CD4-positive, alpha-beta memory T cell (primary cell): ENCODE data around the gene RALGDS. TPM values are rescaled to one million over a fixed set of nuclear protein-coding genes. Genes with fewer than 3 reads are reported as not detected.

Experiments used
- CTCF ChIA-PET: fragments of 350-600 bp; sonication (Branson Sonifier 250); formaldehyde crosslinking; loops from one replicate; lab custom pipeline; 2021; ENCODE audit warnings: inconsistent platforms; ENCODE audit not compliant: partially characterized antibody; lab: Charles Lee
- POLR2A ChIA-PET: fragments of 350-600 bp; sonication (Branson Sonifier 250); formaldehyde crosslinking; loops from one replicate; lab custom pipeline; 2021; ENCODE audit not compliant: partially characterized antibody; lab: Charles Lee
- DNase-seq, 5 donors: peaks; one replicate each; pipeline versions ENCODE4 v3.0.0 to v3.0.0-alpha.2; 2020 to 2022; ENCODE audit warnings: mixed read lengths in 1 of 5
- H3K27ac ChIP-seq: one replicate; pipeline ENCODE4 v1.7.0; 2013; ENCODE audit warnings: low read depth, low read length
- H3K27me3 ChIP-seq: 2 replicates; pipeline ENCODE4 v1.7.0; 2013; ENCODE audit warnings: mild to moderate bottlenecking, low read length, moderate library complexity; ENCODE audit not compliant: insufficient read depth
- H3K36me3 ChIP-seq: 2 replicates; pipeline ENCODE4 v1.7.0; 2013; ENCODE audit warnings: mild to moderate bottlenecking, low read length, moderate library complexity; ENCODE audit not compliant: insufficient read depth
- H3K4me1 ChIP-seq: 2 replicates; pipeline ENCODE4 v1.7.0; 2013; ENCODE audit warnings: mild to moderate bottlenecking, low read length, moderate library complexity; ENCODE audit not compliant: insufficient read depth
- H3K4me3 ChIP-seq, 2 donors: one replicate each; pipeline ENCODE4 v1.7.0; 2013; ENCODE audit warnings: low read length in 2 of 2, mild to moderate bottlenecking in 1 of 2
- H3K9me3 ChIP-seq, 2 donors: one replicate each; pipeline ENCODE4 v1.7.0; 2013; ENCODE audit warnings: low read length in 2 of 2, control low read depth in 1 of 2; ENCODE audit not compliant: control insufficient read depth in 1 of 2
- H3K27ac Mint-ChIP-seq, 7 donors: one replicate each; pipeline ENCODE4 v1.8.0; 2020 to 2021; ENCODE audit warnings: mixed read lengths in 7 of 7, mild to moderate bottlenecking in 6 of 7, inconsistent platforms in 3 of 7, moderate library complexity in 3 of 7
- H3K27me3 Mint-ChIP-seq, 2 donors: one replicate each; pipeline ENCODE4 v1.8.0; 2020 to 2021; ENCODE audit warnings: mixed read lengths in 2 of 2
- H3K36me3 Mint-ChIP-seq, 2 donors: one replicate each; pipeline ENCODE4 v1.8.0; 2020 to 2021; ENCODE audit warnings: mixed read lengths in 2 of 2, inconsistent platforms in 1 of 2, mild to moderate bottlenecking in 1 of 2
- H3K4me1 Mint-ChIP-seq, 4 donors: one replicate each; pipeline ENCODE4 v1.8.0; 2020 to 2021; ENCODE audit warnings: mixed read lengths in 4 of 4, mild to moderate bottlenecking in 1 of 4
- H3K4me3 Mint-ChIP-seq, 8 donors: one replicate each; pipeline ENCODE4 v1.8.0; 2020 to 2021; ENCODE audit warnings: mixed read lengths in 8 of 8, mild to moderate bottlenecking in 7 of 8, moderate library complexity in 6 of 8, inconsistent platforms in 3 of 8
- H3K9me3 Mint-ChIP-seq, 8 donors: one replicate each; pipeline ENCODE4 v1.8.0; 2020 to 2021; ENCODE audit warnings: mixed read lengths in 8 of 8, mild to moderate bottlenecking in 5 of 8, inconsistent platforms in 3 of 8, moderate library complexity in 1 of 8
- intact Hi-C: fragments of 100-400 bp; cut with micrococcal nuclease; formaldehyde crosslinking; loops from one replicate; pipeline ENCODE4 v1.15.1; 2023
- polyA plus RNA-seq, 2 donors: library from polyadenylated mRNA; unstranded; fragments of 300-500 nt; fragmentation: Illumina TruSeq; gene quantifications; one replicate each; pipeline ENCODE4 v1.2.3, GENCODE V29; 2021
- total RNA-seq, 2 experiments: library from RNA; stranded (reverse); gene quantifications; one replicate each; pipeline ENCODE4 v1.2.3, GENCODE V29; 2021

The RALGDS gene
- total and polyA plus RNA-seq, 4 experiments from 2014 or later = 27.9 to 131 (median 95.2) TPM

DNA sequence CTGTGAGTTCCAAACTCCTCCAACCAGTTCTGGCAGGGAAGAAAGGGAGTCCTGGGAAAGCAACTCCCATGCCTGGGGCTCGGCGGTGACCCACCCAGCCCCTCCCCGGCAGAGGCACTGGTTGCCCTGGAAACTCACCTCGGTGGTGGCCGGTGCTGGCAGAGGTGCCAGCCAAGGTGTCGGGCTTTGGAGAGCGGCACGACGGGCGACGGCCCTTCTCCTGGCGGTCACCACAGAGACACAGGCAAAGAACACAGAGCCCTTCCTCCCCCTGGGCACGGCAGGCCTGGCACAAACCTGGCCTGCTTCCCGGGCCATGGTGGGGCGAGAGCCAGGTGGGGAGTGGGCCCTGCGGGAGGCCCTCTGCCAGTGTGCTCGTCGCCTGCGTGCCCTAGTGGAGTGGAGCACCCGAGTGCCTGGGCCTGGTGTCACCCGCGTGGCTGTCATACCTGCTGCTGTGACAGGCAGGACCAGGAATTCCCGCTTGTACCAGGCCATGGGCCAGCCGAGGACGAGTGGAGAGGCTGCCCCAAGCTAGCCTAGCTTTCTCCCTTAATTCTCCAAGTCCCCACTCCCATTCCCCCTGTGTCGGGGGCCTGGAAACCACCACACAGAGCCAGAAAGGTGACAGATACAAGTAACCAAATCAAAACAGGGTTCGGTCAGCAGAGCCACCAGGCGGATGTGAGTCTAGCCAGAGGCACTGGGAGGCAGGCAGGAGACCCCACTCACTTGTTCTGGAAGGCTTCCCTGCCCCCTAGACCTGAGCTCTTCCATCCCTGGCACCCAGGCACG is 8.2 kb upstream of the RALGDS start:
- Mint-ChIP-seq H3K27ac (peak overlapping the region; percentile 65 to 100 (median 100)), H3K36me3 (peaks cover 0 to 32% of the 10 kb centered on the region in 2 donors), H3K4me3 (peak overlapping the region; percentile 77 to 95 (median 91)), H3K4me1 (peaks cover 45 to 98% (median 79%) of the 10 kb centered on the region in 4 donors), H3K9me3 (peaks cover 0 to 6% (median 0%) of the 10 kb centered on the region in 8 donors), H3K27me3 (no peaks in the 10 kb centered on the region)
- peak overlapping the region; percentile 6 to 94 for H3K4me3 ChIP-seq
- H3K9me3 ChIP-seq = no peaks in the 10 kb centered on the region
- H3K4me1 ChIP-seq = peaks cover 99% of the 10 kb centered on the region
- ChIA-PET CTCF (interaction anchor here (13.5 kb wide), 1 partner anchor 17 kb away, joined by 282 read pairs; no protein-coding TSS in a partner anchor), POLR2A (interaction anchor here (0.8 to 13.2 kb wide), 2 partner anchors 15 to 16 kb away, joined by 3 to 424 read pairs; no protein-coding TSS in a partner anchor)
- H3K27me3 ChIP-seq = no peaks in the 10 kb centered on the region
- H3K27ac ChIP-seq = peak overlapping the region; percentile 100
- peaks cover 5% of the 10 kb centered on the region for H3K36me3 ChIP-seq
- intact Hi-C loops = no loop called here
- DNase-seq = no peak

DNA sequence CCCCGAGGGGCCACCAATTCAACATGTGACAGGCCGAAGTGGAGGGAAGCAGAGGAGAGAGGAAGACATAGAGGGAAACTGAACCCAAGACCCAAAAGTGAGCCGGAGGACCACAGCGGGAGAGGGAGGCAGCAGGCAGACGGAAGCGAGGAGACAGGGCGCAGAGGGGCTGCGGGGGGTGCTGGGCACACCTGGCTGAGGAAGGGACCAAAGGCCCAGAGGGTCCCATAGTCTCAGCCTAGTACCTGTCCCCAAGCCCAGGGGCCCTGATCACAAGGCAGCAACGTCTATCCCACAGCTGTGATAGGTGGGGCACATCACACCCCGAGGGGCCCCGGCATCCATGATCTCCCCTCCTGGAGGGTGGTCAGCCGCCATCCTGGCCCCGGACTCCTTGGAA is 7.1 kb upstream of the RALGDS start:
- H3K9me3 ChIP-seq = no peaks in the 10 kb centered on the region
- H3K4me1 ChIP-seq = peaks cover 97% of the 10 kb centered on the region
- peak overlapping the region in 1 of 2 donors; percentile 21 for H3K4me3 ChIP-seq
- peak overlapping the region in 7 of 8 donors; percentile 28 to 87 (median 77) for H3K4me3 Mint-ChIP-seq
- no peak for DNase-seq
- ChIA-PET POLR2A (interaction anchor here (13.2 kb wide), 1 partner anchor 17 kb away, joined by 424 read pairs; no protein-coding TSS in a partner anchor), CTCF (interaction anchor here (13.5 kb wide), 1 partner anchor 18 kb away, joined by 282 read pairs; no protein-coding TSS in a partner anchor)
- H3K27ac Mint-ChIP-seq = peak overlapping the region; percentile 92 to 100 (median 96)
- peaks cover 45 to 97% (median 77%) of the 10 kb centered on the region in 4 donors for H3K4me1 Mint-ChIP-seq
- H3K36me3 Mint-ChIP-seq = peaks cover 0 to 25% of the 10 kb centered on the region in 2 donors
- H3K36me3 ChIP-seq = peaks cover 5% of the 10 kb centered on the region
- H3K27me3 ChIP-seq = no peaks in the 10 kb centered on the region
- intact Hi-C loops = no loop called here
- no peaks in the 10 kb centered on the region for H3K27me3 Mint-ChIP-seq
- peaks cover 0 to 6% (median 0%) of the 10 kb centered on the region in 8 donors for H3K9me3 Mint-ChIP-seq
- H3K27ac ChIP-seq = peak overlapping the region; percentile 100

DNA sequence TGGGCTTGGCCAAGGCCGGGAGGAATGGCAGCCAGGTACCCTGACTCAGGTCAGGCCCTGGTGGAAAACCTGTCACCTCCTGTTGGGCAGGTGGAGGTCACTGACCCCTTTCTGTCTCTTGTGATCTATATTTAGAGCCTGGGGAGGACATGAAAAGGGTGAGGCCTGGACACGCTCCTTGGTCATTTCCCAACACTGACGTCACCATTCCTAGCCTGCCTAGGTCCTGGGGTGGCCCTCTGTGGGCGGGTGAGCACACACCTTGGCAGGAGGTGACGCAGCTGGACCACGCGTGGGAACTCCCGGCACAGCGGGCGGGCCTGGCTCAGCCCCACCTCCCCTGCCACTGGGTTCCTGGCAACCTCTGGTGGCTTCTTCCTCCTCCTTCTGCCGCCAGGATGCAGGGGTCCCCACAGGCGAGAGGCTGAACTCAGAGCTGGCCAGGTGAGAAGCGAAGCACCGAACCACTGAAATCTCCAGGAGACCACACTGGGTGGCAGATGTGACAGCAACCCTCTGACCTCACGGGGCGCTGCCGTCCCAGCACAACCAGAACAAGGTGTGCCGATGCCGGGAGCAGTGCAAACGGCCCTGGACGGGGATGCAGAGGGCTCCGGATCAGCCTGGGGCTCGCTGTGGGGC is 6.4 kb upstream of the RALGDS start:
- H3K4me1 Mint-ChIP-seq = peaks cover 45 to 92% (median 75%) of the 10 kb centered on the region in 4 donors
- H3K27me3 ChIP-seq = no peaks in the 10 kb centered on the region
- H3K27ac ChIP-seq = peak overlapping the region; percentile 100
- no peak overlapping the region for H3K4me3 ChIP-seq
- ChIA-PET CTCF (interaction anchor here (13.5 kb wide), 1 partner anchor 18 kb away, joined by 282 read pairs; no protein-coding TSS in a partner anchor), POLR2A (interaction anchor here (0.6 to 13.2 kb wide), 2 partner anchors 18 to 52 kb away, joined by 3 to 424 read pairs; no protein-coding TSS in a partner anchor)
- intact Hi-C loops = no loop called here
- peaks cover 0 to 25% of the 10 kb centered on the region in 2 donors for H3K36me3 Mint-ChIP-seq
- DNase-seq = peak; percentile 56 to 82 (median 67)
- peak overlapping the region; percentile 48 to 87 (median 76) for H3K4me3 Mint-ChIP-seq
- no peaks in the 10 kb centered on the region for H3K27me3 Mint-ChIP-seq
- H3K9me3 ChIP-seq = no peaks in the 10 kb centered on the region
- H3K4me1 ChIP-seq = peaks cover 97% of the 10 kb centered on the region
- H3K9me3 Mint-ChIP-seq = peaks cover 0 to 6% (median 0%) of the 10 kb centered on the region in 8 donors
- peaks cover 5% of the 10 kb centered on the region for H3K36me3 ChIP-seq
- H3K27ac Mint-ChIP-seq = peak overlapping the region; percentile 92 to 100 (median 96)

DNA sequence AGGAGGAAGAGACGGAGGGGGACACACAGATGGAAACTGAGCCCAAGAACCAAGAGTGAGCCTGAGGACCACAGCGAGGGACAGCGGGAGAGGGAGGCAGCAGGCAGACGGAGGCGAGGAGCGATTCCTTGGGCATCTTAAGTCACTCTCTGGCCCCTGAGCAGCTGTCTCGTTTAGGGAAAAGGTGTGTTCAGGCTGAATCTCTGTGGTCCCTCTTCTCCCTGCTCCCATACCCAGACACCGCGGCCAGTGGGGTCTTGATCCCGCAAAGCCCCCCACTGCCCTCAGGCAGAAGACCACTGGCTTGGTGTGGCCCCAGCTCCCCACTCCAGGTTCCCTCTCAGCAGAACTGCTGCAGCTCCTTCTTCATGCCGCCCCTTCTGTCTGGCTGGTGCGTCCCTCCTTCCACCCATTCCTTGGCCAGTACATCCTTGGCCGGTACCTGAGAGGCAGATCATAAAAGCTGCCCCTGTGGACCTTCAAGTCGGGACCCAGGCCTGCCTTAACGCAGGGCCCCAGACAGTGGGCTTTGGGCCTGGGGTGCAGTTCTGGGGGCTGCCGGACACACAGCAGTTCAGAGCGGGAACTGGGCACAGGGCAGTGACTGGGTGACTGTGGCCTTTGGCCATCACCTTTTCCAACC is 5.8 kb upstream of the RALGDS start:
- Mint-ChIP-seq H3K9me3 (peaks cover 0 to 6% (median 0%) of the 10 kb centered on the region in 8 donors), H3K36me3 (peaks cover 0 to 26% of the 10 kb centered on the region in 2 donors), H3K27me3 (no peaks in the 10 kb centered on the region), H3K4me3 (peak overlapping the region; percentile 64 to 87 (median 78)), H3K4me1 (peaks cover 46 to 92% (median 74%) of the 10 kb centered on the region in 4 donors), H3K27ac (peak overlapping the region; percentile 92 to 100 (median 96))
- DNase-seq = no peak
- intact Hi-C loops = no loop called here
- Histone ChIP-seq H3K27me3 (no peaks in the 10 kb centered on the region), H3K4me3 (peak overlapping the region in 1 of 2 donors; percentile 28), H3K9me3 (no peaks in the 10 kb centered on the region), H3K4me1 (peaks cover 97% of the 10 kb centered on the region), H3K36me3 (peaks cover 5% of the 10 kb centered on the region), H3K27ac (peak overlapping the region; percentile 100)
- ChIA-PET CTCF (interaction anchor here (13.5 kb wide), 1 partner anchor 19 kb away, joined by 282 read pairs; no protein-coding TSS in a partner anchor), POLR2A (interaction anchor here (0.6 to 13.2 kb wide), 4 partner anchors 7 to 229 kb away, joined by 3 to 424 read pairs (median 15); no protein-coding TSS in a partner anchor)

DNA sequence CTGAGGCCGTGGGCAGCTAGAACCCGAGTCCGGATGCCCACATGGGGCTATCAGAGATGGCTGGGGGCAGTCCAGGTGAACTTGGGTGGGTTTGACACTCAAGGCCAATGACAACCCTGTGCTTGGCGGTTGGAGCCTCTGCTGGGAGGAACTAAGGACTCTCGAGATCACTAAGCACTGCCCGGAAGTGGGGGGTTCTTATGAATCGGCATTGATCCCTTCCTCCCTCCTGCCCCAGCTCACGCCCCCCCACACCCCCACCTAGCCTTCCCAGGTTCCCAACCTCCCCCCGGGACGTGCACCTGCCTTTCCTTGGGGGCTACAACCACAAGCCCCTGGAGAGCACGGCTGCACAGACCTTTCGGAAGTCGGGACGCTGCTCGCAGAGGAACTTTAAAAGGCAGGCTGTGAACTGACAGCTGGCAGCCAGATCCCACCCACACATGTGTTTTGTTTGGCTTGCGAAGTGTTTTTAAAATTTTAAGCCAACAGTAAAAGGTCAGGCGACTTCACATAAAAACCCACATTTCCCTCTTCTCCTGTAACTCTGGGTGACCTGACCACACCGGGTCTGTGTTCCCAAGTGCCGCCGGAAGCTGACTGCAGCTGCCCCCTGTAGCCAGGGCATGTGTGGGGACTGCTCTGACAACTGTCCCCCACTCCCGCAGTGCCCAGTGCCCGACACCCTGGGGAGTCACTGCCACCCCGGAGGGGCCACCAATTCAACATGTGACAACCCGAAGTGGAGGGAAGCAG is 5.1 kb upstream of the RALGDS start:
- DNase-seq = peak in 1 of 5 donors; percentile 47
- ChIA-PET CTCF (interaction anchor here (1.3 to 13.5 kb wide), 2 partner anchors 11 to 20 kb away, joined by 3 to 282 read pairs; no protein-coding TSS in a partner anchor), POLR2A (interaction anchor here (0.6 to 13.2 kb wide), 4 partner anchors 8 to 229 kb away, joined by 3 to 424 read pairs (median 15); partner anchors contain the start of gene GTF3C5)
- Mint-ChIP-seq H3K4me1 (peaks cover 44 to 91% (median 73%) of the 10 kb centered on the region in 4 donors), H3K27ac (peak overlapping the region; percentile 91 to 100 (median 96)), H3K36me3 (peaks cover 0 to 29% of the 10 kb centered on the region in 2 donors), H3K9me3 (peaks cover 0 to 3% (median 0%) of the 10 kb centered on the region in 8 donors), H3K27me3 (no peaks in the 10 kb centered on the region), H3K4me3 (peak overlapping the region; percentile 64 to 87 (median 74))
- H3K27ac ChIP-seq = peak overlapping the region; percentile 100
- intact Hi-C loops = no loop called here
- H3K9me3 ChIP-seq = no peaks in the 10 kb centered on the region
- no peaks in the 10 kb centered on the region for H3K27me3 ChIP-seq
- peaks cover 96% of the 10 kb centered on the region for H3K4me1 ChIP-seq
- H3K36me3 ChIP-seq = peaks cover 5% of the 10 kb centered on the region
- peak overlapping the region in 1 of 2 donors; percentile 28 for H3K4me3 ChIP-seq

DNA sequence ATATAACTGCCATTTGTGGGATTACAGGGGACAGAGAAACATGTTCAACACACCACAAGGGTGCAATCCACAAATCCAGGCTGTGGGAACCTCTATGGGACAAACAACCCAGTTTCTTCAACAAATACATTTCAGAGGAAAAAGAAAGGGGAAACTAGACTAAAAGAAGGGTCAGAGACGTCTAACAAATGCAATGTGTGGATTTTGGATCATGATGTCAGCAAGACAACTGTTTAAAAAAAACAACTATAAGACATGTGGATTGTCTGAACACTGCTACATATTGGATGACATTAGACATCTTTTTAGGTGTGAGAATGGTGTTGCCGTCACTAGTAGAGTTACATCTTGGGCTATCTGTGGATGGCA is 3.9 kb upstream of the RALGDS start:
- POLR2A ChIA-PET = interaction anchor here (3.3 to 13.2 kb wide), 2 partner anchors 9 to 21 kb away, joined by 27 to 424 read pairs; no protein-coding TSS in a partner anchor

More for the DNA sequence above, 3.9 kb upstream of the RALGDS start:
- Mint-ChIP-seq H3K36me3 (peaks cover 0 to 26% of the 10 kb centered on the region in 2 donors), H3K27ac (peak overlapping the region; percentile 83 to 100 (median 95)), H3K27me3 (no peaks in the 10 kb centered on the region), H3K4me3 (peak overlapping the region in 6 of 8 donors; percentile 44 to 68 (median 62)), H3K4me1 (peaks cover 39 to 87% (median 71%) of the 10 kb centered on the region in 4 donors), H3K9me3 (peaks cover 0 to 3% (median 0%) of the 10 kb centered on the region in 8 donors)
- Histone ChIP-seq H3K27ac (peak overlapping the region; percentile 4), H3K4me1 (peaks cover 93% of the 10 kb centered on the region), H3K36me3 (peaks cover 5% of the 10 kb centered on the region), H3K9me3 (no peaks in the 10 kb centered on the region), H3K4me3 (no peak overlapping the region), H3K27me3 (no peaks in the 10 kb centered on the region)
- intact Hi-C loops = no loop called here
- no peak for DNase-seq
- CTCF ChIA-PET = interaction anchor here (1.3 to 13.5 kb wide), 2 partner anchors 12 to 21 kb away, joined by 3 to 282 read pairs; no protein-coding TSS in a partner anchor
